Fibroblast of mammary gland (primary cell): ENCODE measurements around the gene LHFPL3.

Experiments
- DNase-seq: peaks from one replicate; pipeline ENCODE4 v3.0.0-alpha.2; 2010; ENCODE audit warnings: low read depth
- H3K4me3 ChIP-seq: 2 replicates; pipeline ENCODE4 v1.5.1; 2011; ENCODE audit warnings: low read depth, mild to moderate bottlenecking, low read length, moderate library complexity; ENCODE audit not compliant: control insufficient read depth
- TF ChIP-seq, protein P1 (sequence below): conservative IDR thresholded peaks from 2 replicates; pipeline ENCODE4 v1.5.1; 2011; ENCODE audit warnings: low read depth, low read length, inconsistent platforms; ENCODE audit not compliant: control insufficient read depth, insufficient read depth

The LHFPL3 gene

DNA sequence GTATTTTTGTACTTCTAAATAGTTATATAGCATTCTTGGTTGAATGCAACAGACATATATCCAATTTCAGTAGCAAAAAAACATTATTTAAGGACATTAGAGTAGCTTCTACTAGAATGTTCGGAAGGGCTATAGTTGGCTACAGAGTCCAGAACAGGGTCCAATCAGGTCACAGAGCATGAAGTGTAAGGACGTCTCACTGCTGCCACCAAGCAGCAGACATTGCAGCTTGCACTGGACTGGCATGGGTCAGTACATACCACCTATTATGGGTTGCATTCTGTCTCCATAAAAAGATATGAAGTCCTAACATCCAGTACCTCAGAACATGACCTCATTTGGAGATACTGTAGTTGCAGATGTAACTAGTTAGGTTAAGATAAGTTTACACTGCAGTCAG, 87.3 kb downstream of the LHFPL3 start:
- no peak overlapping the region for H3K4me3 ChIP-seq
- no peak for DNase-seq
- TF ChIP-seq, protein P1, sequence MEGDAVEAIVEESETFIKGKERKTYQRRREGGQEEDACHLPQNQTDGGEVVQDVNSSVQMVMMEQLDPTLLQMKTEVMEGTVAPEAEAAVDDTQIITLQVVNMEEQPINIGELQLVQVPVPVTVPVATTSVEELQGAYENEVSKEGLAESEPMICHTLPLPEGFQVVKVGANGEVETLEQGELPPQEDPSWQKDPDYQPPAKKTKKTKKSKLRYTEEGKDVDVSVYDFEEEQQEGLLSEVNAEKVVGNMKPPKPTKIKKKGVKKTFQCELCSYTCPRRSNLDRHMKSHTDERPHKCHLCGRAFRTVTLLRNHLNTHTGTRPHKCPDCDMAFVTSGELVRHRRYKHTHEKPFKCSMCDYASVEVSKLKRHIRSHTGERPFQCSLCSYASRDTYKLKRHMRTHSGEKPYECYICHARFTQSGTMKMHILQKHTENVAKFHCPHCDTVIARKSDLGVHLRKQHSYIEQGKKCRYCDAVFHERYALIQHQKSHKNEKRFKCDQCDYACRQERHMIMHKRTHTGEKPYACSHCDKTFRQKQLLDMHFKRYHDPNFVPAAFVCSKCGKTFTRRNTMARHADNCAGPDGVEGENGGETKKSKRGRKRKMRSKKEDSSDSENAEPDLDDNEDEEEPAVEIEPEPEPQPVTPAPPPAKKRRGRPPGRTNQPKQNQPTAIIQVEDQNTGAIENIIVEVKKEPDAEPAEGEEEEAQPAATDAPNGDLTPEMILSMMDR = no peak

DNA sequence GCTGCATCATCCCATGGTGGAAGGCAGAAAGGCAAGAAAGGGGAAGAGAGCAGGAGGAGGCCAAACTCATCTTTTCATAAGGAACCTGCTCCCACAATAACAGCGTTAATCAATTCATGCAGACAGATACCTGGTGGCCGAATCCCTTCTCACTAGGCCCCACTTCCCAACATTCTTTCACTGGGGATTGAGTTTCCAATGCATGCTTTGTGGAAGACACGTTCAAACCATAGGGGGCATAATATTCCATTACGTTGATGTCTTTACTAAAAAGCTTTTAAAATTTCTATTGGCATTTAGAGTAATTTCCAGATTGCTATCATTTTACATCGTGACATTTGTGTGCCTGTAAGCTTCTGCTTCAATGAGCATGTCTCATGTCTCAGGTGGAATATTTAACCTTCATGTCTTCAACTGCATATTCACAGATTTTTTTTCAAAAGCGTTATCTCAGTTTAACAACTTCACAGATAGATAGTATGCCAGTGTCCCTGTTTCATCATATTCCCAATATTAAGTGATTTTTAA, 88.5 kb downstream of the LHFPL3 start:
- H3K4me3 ChIP-seq = no peak overlapping the region
- DNase-seq = no peak
- TF ChIP-seq, protein P1 = no peak

GRCh38 chr7:104431930-104432329, 103.5 kb downstream of the LHFPL3 start:
- no peak for DNase-seq
- H3K4me3 ChIP-seq = no peak overlapping the region
- TF ChIP-seq, protein P1 = no peak

- no peak overlapping the region for H3K4me3 ChIP-seq
- DNase-seq = no peak
- TF ChIP-seq, protein P1 = no peak
Measured at GRCh38 chr7:104434129-104434528, 105.7 kb downstream of the LHFPL3 start.

DNA sequence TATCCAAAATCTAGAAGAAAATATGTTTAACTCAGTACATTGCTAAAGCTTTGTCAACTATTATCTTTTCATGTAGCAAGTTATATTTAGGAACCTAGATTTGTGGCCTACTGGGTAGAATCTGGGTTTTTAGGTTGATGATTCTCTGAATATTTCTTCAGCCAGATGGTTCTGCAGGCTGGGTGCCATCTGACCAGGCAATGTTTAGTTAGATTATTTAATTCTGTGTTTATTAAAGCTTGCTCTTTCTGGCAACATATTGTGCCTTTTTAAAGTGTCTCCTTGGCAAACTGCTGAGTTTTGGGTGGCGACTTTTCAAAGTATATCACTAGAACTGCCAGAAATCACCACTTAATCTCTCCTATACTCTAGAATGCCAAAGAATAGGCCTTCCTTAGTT, 114.1 kb downstream of the LHFPL3 start:
- DNase-seq = no peak
- TF ChIP-seq, protein P1 = no peak
- no peak overlapping the region for H3K4me3 ChIP-seq

DNA sequence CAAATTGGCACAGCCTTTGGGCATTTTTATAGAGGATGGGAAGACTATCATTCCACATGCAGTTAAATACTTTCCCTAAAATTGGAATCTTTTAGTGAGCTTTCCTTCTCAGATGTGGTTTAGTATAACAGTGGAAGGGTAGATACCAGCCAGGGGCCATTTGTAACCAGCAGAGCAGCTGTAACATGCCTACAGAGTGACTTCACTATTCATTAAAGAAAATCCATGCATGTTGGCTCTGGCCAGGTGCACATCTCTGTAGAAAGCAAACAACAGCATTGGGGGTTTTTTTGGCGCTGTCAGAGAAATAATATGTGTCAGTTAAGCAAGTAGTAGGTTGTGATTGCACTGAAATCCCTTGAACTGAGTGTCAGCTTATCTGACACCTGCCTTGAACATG, 115.6 kb downstream of the LHFPL3 start:
- DNase-seq = no peak
- TF ChIP-seq, protein P1 = no peak
- H3K4me3 ChIP-seq = no peak overlapping the region

GRCh38 chr7:104445393-104445792, 117.0 kb downstream of the LHFPL3 start:
- H3K4me3 ChIP-seq = no peak overlapping the region
- TF ChIP-seq, protein P1 = no peak
- DNase-seq = no peak
